GM12874 (cell line): Measurements from ENCODE around the gene ZDHHC14.

Experiments
- CTCF ChIP-seq: IDR thresholded peaks from 2 replicates; pipeline ENCODE4 v1.5.1; 2011; ENCODE audit warnings: low read depth, mild to moderate bottlenecking, control low read depth, low read length, moderate library complexity; ENCODE audit not compliant: insufficient read depth

ZDHHC14 gene

GRCh38 chr6:157487110-157487773 lies 106.3 kb downstream of the ZDHHC14 start:
- no peak for TF ChIP-seq CTCF

- no peak for TF ChIP-seq CTCF
Observed at GRCh38 chr6:157488058-157488457, 107.1 kb downstream of the ZDHHC14 start.

DNA sequence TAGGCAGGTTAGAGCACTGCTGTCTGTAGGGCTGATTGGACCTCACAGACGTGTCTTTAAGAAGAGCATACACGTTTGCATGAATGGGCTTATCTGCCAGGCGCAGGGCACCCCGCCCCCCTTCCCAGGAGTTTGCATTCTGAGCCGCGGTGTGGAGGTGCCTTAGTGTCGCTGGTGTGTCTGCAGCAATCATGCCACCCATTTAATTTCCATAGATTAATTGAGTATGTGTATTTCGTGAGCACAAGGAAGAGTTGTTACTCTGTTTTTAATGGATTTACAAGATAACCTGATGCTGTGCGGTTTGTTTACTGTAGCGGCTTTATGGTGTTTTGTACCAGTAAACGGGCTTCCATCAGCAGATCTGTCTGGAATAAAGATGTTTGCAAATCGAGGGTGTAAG lies 107.7 kb downstream of the ZDHHC14 start:
- no peak for TF ChIP-seq CTCF

GRCh38 chr6:157490611-157491269 lies 109.8 kb downstream of the ZDHHC14 start:
- no peak for TF ChIP-seq CTCF

DNA sequence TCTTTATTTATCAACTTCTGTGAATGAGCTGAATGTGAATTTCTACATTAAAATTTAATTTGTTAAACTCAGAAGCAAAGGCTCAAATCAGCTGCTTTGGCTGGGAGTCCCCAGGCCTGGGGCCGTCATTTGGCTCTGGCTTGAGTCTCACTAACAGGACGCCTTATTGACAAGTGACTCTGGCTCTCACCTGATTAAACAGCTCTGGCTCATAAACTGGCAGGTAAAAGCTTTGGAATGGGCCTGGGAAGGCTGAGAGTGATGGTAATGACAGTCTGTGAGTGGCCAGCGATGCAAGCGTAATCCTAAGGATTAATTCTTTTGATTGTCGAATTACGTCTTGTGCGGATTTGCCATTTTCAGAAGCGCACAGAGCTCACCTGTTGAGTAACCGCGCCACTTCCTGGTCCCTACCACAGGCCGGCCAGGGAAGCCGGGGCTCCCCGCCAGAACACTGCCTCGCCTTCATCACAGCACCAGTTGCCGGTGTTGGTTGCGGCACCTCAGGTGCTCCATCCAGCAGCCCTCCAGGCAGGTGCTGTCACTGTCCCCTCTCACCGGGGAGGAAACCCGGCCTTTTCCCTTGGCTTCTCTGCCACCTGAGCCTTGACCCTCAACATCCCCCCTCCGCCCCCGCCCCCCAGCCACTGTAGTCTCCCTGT lies 110.7 kb downstream of the ZDHHC14 start:
- no peak for TF ChIP-seq CTCF

DNA sequence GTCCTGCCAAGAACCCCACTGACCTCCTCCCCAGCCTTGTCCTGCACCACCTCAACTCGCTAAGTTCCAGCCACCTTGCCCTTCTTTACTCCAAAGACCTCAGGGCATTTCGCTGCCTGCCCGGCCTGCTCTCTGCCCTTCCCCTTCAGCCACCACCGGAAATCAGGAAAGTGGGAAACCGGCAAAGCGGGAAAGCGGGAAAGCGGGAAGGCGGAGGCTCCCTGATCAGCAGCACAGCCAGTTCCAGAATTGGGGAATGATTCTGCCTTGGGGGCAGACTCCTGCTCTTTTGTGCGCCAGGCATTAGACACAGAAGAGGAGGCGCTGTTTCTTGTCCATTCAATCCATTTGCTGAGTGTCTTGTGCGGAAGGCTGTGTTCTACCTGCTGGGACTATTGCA lies 111.3 kb downstream of the ZDHHC14 start:
- no peak for TF ChIP-seq CTCF

GRCh38 chr6:157492741-157493140 lies 111.8 kb downstream of the ZDHHC14 start:
- no peak for TF ChIP-seq CTCF
